Endodermal cell (in vitro differentiated cells): ENCODE data around the gene KAZN. TPM values are rescaled to one million over a fixed set of nuclear protein-coding genes. Genes with fewer than 3 reads are reported as not detected.

ENCODE experiments used
- DNase-seq: peaks from one replicate; pipeline ENCODE4 v3.0.0-alpha.2; 2017
- H3K27ac ChIP-seq: 2 replicates; pipeline ENCODE4 v1.5.1; 2013; ENCODE audit warnings: mild to moderate bottlenecking, low read depth, low read length, moderate library complexity
- H3K27me3 ChIP-seq: 2 replicates; pipeline ENCODE4 v1.6.1; 2013; ENCODE audit warnings: mild to moderate bottlenecking, low read length, moderate library complexity; ENCODE audit not compliant: insufficient read depth, control insufficient read depth, poor library complexity, severe bottlenecking
- H3K36me3 ChIP-seq: 2 replicates; pipeline ENCODE4 v1.7.0; 2013; ENCODE audit warnings: mild to moderate bottlenecking, low read length, moderate library complexity; ENCODE audit not compliant: control insufficient read depth, insufficient read depth
- H3K4me1 ChIP-seq: one replicate; pipeline ENCODE4 v1.7.0; 2013; ENCODE audit warnings: low read length; ENCODE audit not compliant: control insufficient read depth, insufficient read depth
- H3K4me3 ChIP-seq: 2 replicates; pipeline ENCODE4 v1.5.1; 2013; ENCODE audit warnings: mild to moderate bottlenecking, low read length, moderate library complexity
- H3K9ac ChIP-seq: 2 replicates; pipeline ENCODE4 v1.6.1; 2013; ENCODE audit warnings: mild to moderate bottlenecking, low read length, moderate library complexity; ENCODE audit not compliant: poor library complexity, severe bottlenecking; ENCODE audit errors: extremely low read depth
- H3K9me3 ChIP-seq: 2 replicates; pipeline ENCODE4 v1.6.1; 2013; ENCODE audit warnings: mild to moderate bottlenecking, low read length, moderate library complexity; ENCODE audit not compliant: control insufficient read depth
- H3K27ac Mint-ChIP-seq: 2 replicates; pipeline ENCODE4 v1.8.0; 2020; ENCODE audit warnings: mixed read lengths
- H3K27me3 Mint-ChIP-seq: 2 replicates; pipeline ENCODE4 v1.8.0; 2021; ENCODE audit warnings: mild to moderate bottlenecking, mixed read lengths; ENCODE audit not compliant: insufficient read depth
- H3K36me3 Mint-ChIP-seq: 2 replicates; pipeline ENCODE4 v1.8.0; 2020; ENCODE audit warnings: low read depth, mixed read lengths
- H3K4me1 Mint-ChIP-seq: 2 replicates; pipeline ENCODE4 v1.8.0; 2020; ENCODE audit warnings: mixed read lengths
- H3K4me3 Mint-ChIP-seq: 2 replicates; pipeline ENCODE4 v1.8.0; 2020; ENCODE audit warnings: mild to moderate bottlenecking, moderate library complexity, mixed read lengths
- H3K9me3 Mint-ChIP-seq: 2 replicates; pipeline ENCODE4 v1.8.0; 2020; ENCODE audit warnings: mild to moderate bottlenecking, mixed read lengths
- CTCF ChIP-seq: fragments of 200-600 bp; sonication (generic); conservative IDR thresholded peaks from 2 replicates; pipeline ENCODE4 v1.5.0; 2021; ENCODE audit warnings: antibody characterized with exemption, mild to moderate bottlenecking
- WGBS, 2 experiments: methylation state at CpG; one replicate each; pipeline versions ENCODE4 v1.1.5 to v1.1.7; 2013; ENCODE audit warnings: missing lambda C conversion rate in 2 of 2, mixed read lengths in 1 of 2; ENCODE audit not compliant: insufficient coverage in 1 of 2, insufficient read length in 1 of 2; 5-methylcytosine and 5-hydroxymethylcytosine counted together
- total RNA-seq, 2 donors: library from RNA; stranded (reverse); fragmentation: NEBNext Ultra II Directional in 1 of 2; extraction: Animal tissue kit (Norgen Biotek cat#: 25700) in 1 of 2; gene quantifications; 2 replicates in 1 of 2; 3 replicates in 1 of 2; pipeline ENCODE4 v1.2.1, GENCODE V29; 2021

The KAZN gene
- total RNA-seq, 2 donors from 2014 or later: 12.4 to 13.9 TPM

DNA sequence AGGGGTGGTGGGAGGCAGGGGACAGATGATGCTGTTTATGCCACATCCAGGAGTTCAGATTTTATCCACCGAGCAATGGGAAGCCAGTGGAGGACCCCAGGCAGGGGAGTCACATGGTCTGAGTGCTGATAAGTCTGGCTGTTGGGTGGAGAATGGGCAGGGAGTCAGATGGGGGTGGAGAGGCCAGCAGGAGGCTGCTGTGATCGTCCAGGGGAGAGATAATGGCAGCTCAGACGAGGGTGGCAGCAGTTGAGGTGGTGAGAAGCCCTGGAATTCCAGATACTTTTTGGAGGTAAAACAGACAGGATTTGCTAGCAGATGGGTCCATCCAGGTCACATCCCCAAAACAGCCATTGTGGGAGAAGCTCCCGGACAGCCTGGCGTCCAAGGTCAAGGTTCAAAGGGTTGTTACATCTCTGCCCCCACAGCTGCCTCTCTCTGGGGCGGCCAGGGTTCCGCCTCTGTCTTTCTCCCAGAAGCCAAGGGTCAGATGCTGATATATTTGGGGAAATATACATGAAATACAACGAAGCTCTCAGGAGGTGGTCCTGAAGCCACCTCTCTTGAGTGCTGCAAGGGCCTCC is 303.0 kb downstream of the KAZN start:
- WGBS, 2 experiments: 60 to 80% methylated on average over 5 to 8 of the region's 8 CpGs

GRCh38 chr1:14903922-14904321 is 305.4 kb downstream of the KAZN start:
- H3K4me3 Mint-ChIP-seq: no peak overlapping the region
- no peak overlapping the region for H3K4me3 ChIP-seq

More for the DNA sequence above, 303.0 kb downstream of the KAZN start:
- Mint-ChIP-seq H3K4me1 (peaks cover 5% of the 10 kb centered on the region), H3K27ac (no peak overlapping the region), H3K27me3 (peaks cover 2% of the 10 kb centered on the region), H3K9me3 (no peaks in the 10 kb centered on the region), H3K4me3 (no peak overlapping the region), H3K36me3 (no peaks in the 10 kb centered on the region)
- Histone ChIP-seq H3K4me1 (no peaks in the 10 kb centered on the region), H3K27ac (no peak overlapping the region), H3K9me3 (peaks cover 4% of the 10 kb centered on the region), H3K27me3 (no peaks in the 10 kb centered on the region), H3K9ac (no peak overlapping the region), H3K4me3 (no peak overlapping the region), H3K36me3 (no peaks in the 10 kb centered on the region)
- no peak for DNase-seq
- TF ChIP-seq CTCF: no peak

DNA sequence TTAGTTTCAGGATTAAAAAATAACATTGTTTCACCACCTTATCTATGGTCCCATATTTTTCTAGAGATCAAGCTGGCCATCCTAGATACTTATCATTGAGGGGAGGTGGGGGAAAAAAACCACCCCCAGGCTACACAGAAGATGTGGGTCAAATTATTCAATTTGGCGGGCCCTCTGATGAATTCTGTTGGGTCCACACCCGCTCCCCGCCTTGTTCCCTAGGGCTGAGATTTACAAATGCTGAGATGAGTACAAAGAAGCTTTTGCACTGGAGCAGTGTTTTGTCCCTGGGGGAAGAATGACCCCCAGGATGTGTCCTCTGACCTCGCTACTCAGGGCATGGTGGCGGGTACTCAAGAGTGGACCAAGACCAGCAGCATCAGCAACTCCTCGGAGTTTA is 308.2 kb downstream of the KAZN start:
- no peak overlapping the region for H3K4me3 Mint-ChIP-seq
- no peaks in the 10 kb centered on the region for H3K27me3 ChIP-seq
- no peaks in the 10 kb centered on the region for H3K9me3 ChIP-seq
- no peaks in the 10 kb centered on the region for H3K4me1 ChIP-seq
- no peaks in the 10 kb centered on the region for H3K27me3 Mint-ChIP-seq
- WGBS, 2 experiments: 79 to 95% methylated on average over 3 to 6 of the region's 6 CpGs
- no peak overlapping the region for H3K9ac ChIP-seq
- DNase-seq: no peak
- H3K9me3 Mint-ChIP-seq: no peaks in the 10 kb centered on the region
- no peak overlapping the region for H3K4me3 ChIP-seq
- TF ChIP-seq CTCF: no peak
- H3K36me3 ChIP-seq: no peaks in the 10 kb centered on the region
- H3K27ac Mint-ChIP-seq: no peak overlapping the region
- H3K36me3 Mint-ChIP-seq: no peaks in the 10 kb centered on the region
- H3K27ac ChIP-seq: no peak overlapping the region
- H3K4me1 Mint-ChIP-seq: no peaks in the 10 kb centered on the region

More at GRCh38 chr1:14903922-14904321, 305.4 kb downstream of the KAZN start:
- Histone ChIP-seq H3K36me3 (no peaks in the 10 kb centered on the region), H3K4me1 (no peaks in the 10 kb centered on the region), H3K27me3 (no peaks in the 10 kb centered on the region), H3K9me3 (no peaks in the 10 kb centered on the region), H3K9ac (no peak overlapping the region), H3K27ac (no peak overlapping the region)
- no peak for DNase-seq
- WGBS, 2 experiments: 92 to 100% methylated on average over 13 of the region's 13 CpGs
- H3K9me3 Mint-ChIP-seq: no peaks in the 10 kb centered on the region
- no peak for TF ChIP-seq CTCF
- H3K36me3 Mint-ChIP-seq: no peaks in the 10 kb centered on the region
- peaks cover 2% of the 10 kb centered on the region for H3K27me3 Mint-ChIP-seq
- peaks cover 5% of the 10 kb centered on the region for H3K4me1 Mint-ChIP-seq
- no peak overlapping the region for H3K27ac Mint-ChIP-seq
